Activated T-helper 2 cell treated with anti-CD3 and anti-CD28 coated beads, Interferon-gamma antibody, Interleukin-2, Interleukin-4, amounts not matched to agents 10 μg/mL and 5 μg/mL and 100 μg/mL, durations not matched to agents 14 hours and 24 hours and 36 hours (primary cell): ENCODE measurements around the gene DOK6. TPM values are rescaled to one million over a fixed set of nuclear protein-coding genes. Genes with fewer than 3 reads are reported as not detected.

Experiments used
- DNase-seq: peaks from one replicate; pipeline ENCODE4 v3.0.0; 2021; ENCODE audit warnings: low spot score
- H3K27ac Mint-ChIP-seq: one replicate; pipeline ENCODE4 v1.8.0; 2021; ENCODE audit warnings: mixed read lengths
- H3K27me3 Mint-ChIP-seq: one replicate; pipeline ENCODE4 v1.8.0; 2021; ENCODE audit warnings: low read depth, mixed read lengths
- H3K36me3 Mint-ChIP-seq: one replicate; pipeline ENCODE4 v1.8.0; 2021; ENCODE audit warnings: low read depth, mixed read lengths
- H3K4me1 Mint-ChIP-seq: one replicate; pipeline ENCODE4 v1.8.0; 2021; ENCODE audit warnings: low read depth, mixed read lengths
- H3K4me3 Mint-ChIP-seq: one replicate; pipeline ENCODE4 v1.8.0; 2021; ENCODE audit warnings: low read depth, mild to moderate bottlenecking, moderate library complexity, mixed read lengths
- H3K9me3 Mint-ChIP-seq: one replicate; pipeline ENCODE4 v1.8.0; 2021; ENCODE audit warnings: mixed read lengths
- intact Hi-C: fragments of 100-400 bp; cut with micrococcal nuclease; formaldehyde crosslinking; loops from one replicate; pipeline ENCODE4 v1.15.1; 2023
- total RNA-seq: library from RNA; stranded (reverse); gene quantifications from 2 replicates; pipeline ENCODE4 v1.2.3, GENCODE V29; 2022

The DOK6 gene
- total RNA-seq, 1 donor from 2014 or later: not detected

- no peak overlapping the region for H3K27ac Mint-ChIP-seq
- H3K4me1 Mint-ChIP-seq: no peaks in the 10 kb centered on the region
- intact Hi-C loops: loop anchor here (10.0 kb wide), 1 partner anchor 340 kb away; no protein-coding TSS in a partner anchor
- H3K36me3 Mint-ChIP-seq: no peaks in the 10 kb centered on the region
- peaks cover 2% of the 10 kb centered on the region for H3K27me3 Mint-ChIP-seq
- no peaks in the 10 kb centered on the region for H3K9me3 Mint-ChIP-seq
- no peak for DNase-seq
- no peak overlapping the region for H3K4me3 Mint-ChIP-seq
Observed at GRCh38 chr18:69725009-69725408, 324.3 kb downstream of the DOK6 start.

DNA sequence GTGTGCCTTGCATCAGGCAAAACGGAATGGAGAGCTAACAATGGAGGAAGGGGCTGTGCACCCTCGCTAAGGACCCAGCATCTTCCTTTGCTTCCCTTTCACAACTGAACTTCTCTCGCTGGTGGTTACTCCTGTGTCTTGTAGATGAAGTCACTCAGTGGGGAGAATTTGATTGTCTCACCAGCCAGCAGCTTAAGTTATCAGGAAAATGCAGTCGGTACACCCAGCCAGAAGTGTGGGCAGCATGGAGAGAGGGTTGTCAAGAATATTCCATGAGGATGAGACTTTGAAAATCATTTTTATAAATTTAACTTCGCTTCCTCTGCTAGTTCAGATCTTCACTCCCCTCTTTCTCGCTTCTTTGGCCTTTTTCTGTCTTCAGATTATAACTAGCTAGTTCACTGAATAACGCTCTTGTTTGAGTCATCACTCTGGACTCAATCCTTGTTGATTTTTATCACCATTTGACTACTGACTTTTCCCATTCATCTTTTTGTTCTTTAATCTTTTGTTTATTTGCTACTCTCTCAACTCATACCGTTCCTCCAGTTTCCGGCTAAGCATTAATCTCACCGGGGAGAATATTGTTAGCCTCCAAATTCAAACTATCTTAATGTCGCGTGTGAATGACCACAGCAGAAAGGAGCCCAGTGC lies 325.3 kb downstream of the DOK6 start:
- H3K9me3 Mint-ChIP-seq: no peaks in the 10 kb centered on the region
- no peak overlapping the region for H3K4me3 Mint-ChIP-seq
- intact Hi-C loops: loop anchor here (10.0 kb wide), 1 partner anchor 339 kb away; no protein-coding TSS in a partner anchor
- peaks cover 2% of the 10 kb centered on the region for H3K27me3 Mint-ChIP-seq
- no peak for DNase-seq
- H3K27ac Mint-ChIP-seq: no peak overlapping the region
- no peaks in the 10 kb centered on the region for H3K4me1 Mint-ChIP-seq
- H3K36me3 Mint-ChIP-seq: no peaks in the 10 kb centered on the region

GRCh38 chr18:69727912-69728572 lies 327.4 kb downstream of the DOK6 start:
- no peaks in the 10 kb centered on the region for H3K4me1 Mint-ChIP-seq
- no peaks in the 10 kb centered on the region for H3K36me3 Mint-ChIP-seq
- no peak overlapping the region for H3K27ac Mint-ChIP-seq
- intact Hi-C loops: loop anchor here (10.0 kb wide), 1 partner anchor 337 kb away; no protein-coding TSS in a partner anchor
- no peaks in the 10 kb centered on the region for H3K9me3 Mint-ChIP-seq
- no peak overlapping the region for H3K4me3 Mint-ChIP-seq
- DNase-seq: no peak
- H3K27me3 Mint-ChIP-seq: peaks cover 2% of the 10 kb centered on the region

- Mint-ChIP-seq H3K4me1 (no peaks in the 10 kb centered on the region), H3K4me3 (no peak overlapping the region), H3K9me3 (no peaks in the 10 kb centered on the region), H3K27me3 (peaks cover 2% of the 10 kb centered on the region), H3K27ac (no peak overlapping the region), H3K36me3 (no peaks in the 10 kb centered on the region)
- intact Hi-C loops: no loop called here
- no peak for DNase-seq
Observed at GRCh38 chr18:69730664-69731063, 330.0 kb downstream of the DOK6 start.

DNA sequence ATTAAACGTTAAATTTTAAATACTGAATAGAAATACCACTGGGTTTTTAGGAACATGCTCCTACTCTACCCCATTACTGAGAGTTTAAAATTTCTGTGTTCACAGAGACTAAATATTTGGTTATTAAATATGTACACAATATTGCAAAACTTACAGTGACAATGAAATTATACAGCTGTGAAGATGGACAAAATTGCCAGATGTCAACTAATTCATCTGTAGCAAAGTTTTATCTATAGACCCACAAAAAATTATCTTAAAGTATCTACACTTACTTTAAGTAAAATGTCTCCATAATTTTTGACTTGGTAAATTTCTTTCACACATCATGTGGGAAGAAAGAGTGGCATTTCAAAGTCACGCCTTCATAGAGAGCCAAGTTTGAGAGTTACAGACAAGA lies 333.8 kb downstream of the DOK6 start:
- no peak for DNase-seq
- no peaks in the 10 kb centered on the region for H3K4me1 Mint-ChIP-seq
- H3K36me3 Mint-ChIP-seq: no peaks in the 10 kb centered on the region
- H3K9me3 Mint-ChIP-seq: peaks cover 5% of the 10 kb centered on the region
- H3K4me3 Mint-ChIP-seq: no peak overlapping the region
- peaks cover 2% of the 10 kb centered on the region for H3K27me3 Mint-ChIP-seq
- intact Hi-C loops: no loop called here
- H3K27ac Mint-ChIP-seq: no peak overlapping the region

DNA sequence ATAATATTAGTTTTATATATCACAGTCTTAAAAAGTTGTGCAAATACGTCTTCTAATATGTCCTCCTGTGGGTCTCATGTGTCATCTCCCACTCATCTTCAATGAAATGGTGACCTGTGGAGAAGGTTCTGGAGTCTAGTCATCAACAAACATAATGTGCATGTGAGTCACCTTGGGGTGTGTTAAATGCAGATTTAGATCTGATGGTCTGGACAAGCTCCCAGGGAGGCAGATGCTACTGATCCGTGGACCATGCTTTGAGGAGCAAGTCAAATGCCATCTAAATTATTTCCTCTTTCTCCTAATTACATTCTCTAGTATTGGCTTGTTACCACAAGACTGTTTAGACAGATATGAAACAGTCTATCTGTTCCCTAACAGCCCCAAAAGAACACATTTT lies 336.0 kb downstream of the DOK6 start:
- Mint-ChIP-seq H3K36me3 (no peaks in the 10 kb centered on the region), H3K4me1 (no peaks in the 10 kb centered on the region), H3K4me3 (no peak overlapping the region), H3K9me3 (peaks cover 5% of the 10 kb centered on the region), H3K27me3 (no peaks in the 10 kb centered on the region), H3K27ac (no peak overlapping the region)
- no peak for DNase-seq
- intact Hi-C loops: no loop called here

- Mint-ChIP-seq H3K27me3 (no peaks in the 10 kb centered on the region), H3K9me3 (peaks cover 5% of the 10 kb centered on the region), H3K4me1 (no peaks in the 10 kb centered on the region), H3K4me3 (no peak overlapping the region), H3K27ac (no peak overlapping the region), H3K36me3 (no peaks in the 10 kb centered on the region)
- no peak for DNase-seq
- intact Hi-C loops: no loop called here
Observed at GRCh38 chr18:69737851-69738250, 337.2 kb downstream of the DOK6 start.

DNA sequence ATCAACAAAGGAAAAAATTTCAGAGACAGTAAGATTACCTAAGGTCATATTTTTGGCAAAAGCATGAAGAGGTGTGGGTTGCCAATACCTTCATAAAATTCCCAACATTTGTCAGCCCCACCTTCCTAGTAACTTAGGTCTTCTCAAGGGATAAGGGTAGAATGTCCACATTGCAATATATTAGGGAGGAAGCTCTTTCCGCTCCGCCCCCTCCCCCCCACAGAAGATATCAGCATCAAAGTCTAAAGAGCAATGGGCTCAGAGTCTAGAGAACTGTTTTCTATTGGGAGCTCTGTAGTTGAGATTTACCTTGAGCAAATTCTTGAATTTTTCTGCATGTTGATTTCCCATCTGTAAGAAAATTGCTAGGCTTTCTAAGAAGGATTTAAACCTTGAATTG lies 346.7 kb downstream of the DOK6 start:
- intact Hi-C loops: no loop called here
- Mint-ChIP-seq H3K27ac (no peak overlapping the region), H3K36me3 (no peaks in the 10 kb centered on the region)

GRCh38 chr18:69752737-69753380 lies 352.2 kb downstream of the DOK6 start:
- peaks cover 17% of the 10 kb centered on the region for H3K9me3 Mint-ChIP-seq
- DNase-seq: no peak
- H3K36me3 Mint-ChIP-seq: peaks cover 4% of the 10 kb centered on the region
- H3K4me1 Mint-ChIP-seq: peaks cover 8% of the 10 kb centered on the region
- H3K4me3 Mint-ChIP-seq: no peak overlapping the region
- no peaks in the 10 kb centered on the region for H3K27me3 Mint-ChIP-seq
- H3K27ac Mint-ChIP-seq: no peak overlapping the region
- intact Hi-C loops: no loop called here

More for the DNA sequence above, 346.7 kb downstream of the DOK6 start:
- Mint-ChIP-seq H3K9me3 (peaks cover 6% of the 10 kb centered on the region), H3K4me1 (no peaks in the 10 kb centered on the region), H3K4me3 (no peak overlapping the region), H3K27me3 (no peaks in the 10 kb centered on the region)
- DNase-seq: no peak

DNA sequence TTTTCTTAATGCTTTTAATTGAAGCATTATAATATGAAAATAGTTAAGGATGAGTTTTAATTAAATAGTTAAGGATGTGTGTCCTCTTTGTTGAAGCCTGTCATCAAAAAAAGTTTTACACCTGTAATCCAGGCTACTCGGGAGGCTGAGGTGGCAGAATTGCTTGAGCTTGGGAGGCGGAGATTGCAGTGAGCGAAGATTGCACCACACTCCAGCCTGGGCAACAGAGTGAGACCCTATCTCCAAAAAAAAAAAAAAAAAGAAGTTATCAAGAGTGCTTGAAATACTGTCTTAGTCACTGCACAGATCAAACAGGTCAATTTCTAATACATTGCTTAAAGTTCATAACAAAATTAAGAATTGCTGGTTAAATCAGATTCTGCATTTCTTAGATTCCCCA lies 353.4 kb downstream of the DOK6 start:
- DNase-seq: no peak
- intact Hi-C loops: no loop called here

DNA sequence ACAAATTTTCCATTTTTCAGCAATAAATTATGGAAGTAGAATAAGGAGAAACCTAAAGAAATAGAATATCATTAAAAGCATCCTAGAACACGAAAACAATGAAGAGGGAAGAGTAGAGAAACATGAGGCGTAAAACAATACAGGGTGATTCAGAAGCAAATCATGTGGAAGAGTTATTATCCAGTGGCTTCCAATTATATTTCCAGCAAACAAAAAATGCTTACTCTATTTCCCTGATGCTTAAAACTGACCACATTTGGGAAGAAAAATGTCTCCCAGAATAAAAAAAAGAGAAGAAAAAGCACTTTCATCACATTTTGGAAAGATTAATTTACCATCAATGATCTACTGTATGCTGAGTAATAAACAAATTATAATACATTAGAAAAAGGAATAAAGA lies 354.4 kb downstream of the DOK6 start:
- H3K27ac Mint-ChIP-seq: no peak overlapping the region
- H3K27me3 Mint-ChIP-seq: no peaks in the 10 kb centered on the region
- intact Hi-C loops: no loop called here
- DNase-seq: no peak
- H3K36me3 Mint-ChIP-seq: peaks cover 4% of the 10 kb centered on the region
- peaks cover 8% of the 10 kb centered on the region for H3K4me1 Mint-ChIP-seq
- H3K9me3 Mint-ChIP-seq: peaks cover 15% of the 10 kb centered on the region
- H3K4me3 Mint-ChIP-seq: no peak overlapping the region

More for the DNA sequence above, 353.4 kb downstream of the DOK6 start:
- Mint-ChIP-seq H3K9me3 (peaks cover 17% of the 10 kb centered on the region), H3K4me3 (no peak overlapping the region), H3K36me3 (peaks cover 4% of the 10 kb centered on the region), H3K27me3 (no peaks in the 10 kb centered on the region), H3K27ac (no peak overlapping the region), H3K4me1 (peaks cover 8% of the 10 kb centered on the region)

DNA sequence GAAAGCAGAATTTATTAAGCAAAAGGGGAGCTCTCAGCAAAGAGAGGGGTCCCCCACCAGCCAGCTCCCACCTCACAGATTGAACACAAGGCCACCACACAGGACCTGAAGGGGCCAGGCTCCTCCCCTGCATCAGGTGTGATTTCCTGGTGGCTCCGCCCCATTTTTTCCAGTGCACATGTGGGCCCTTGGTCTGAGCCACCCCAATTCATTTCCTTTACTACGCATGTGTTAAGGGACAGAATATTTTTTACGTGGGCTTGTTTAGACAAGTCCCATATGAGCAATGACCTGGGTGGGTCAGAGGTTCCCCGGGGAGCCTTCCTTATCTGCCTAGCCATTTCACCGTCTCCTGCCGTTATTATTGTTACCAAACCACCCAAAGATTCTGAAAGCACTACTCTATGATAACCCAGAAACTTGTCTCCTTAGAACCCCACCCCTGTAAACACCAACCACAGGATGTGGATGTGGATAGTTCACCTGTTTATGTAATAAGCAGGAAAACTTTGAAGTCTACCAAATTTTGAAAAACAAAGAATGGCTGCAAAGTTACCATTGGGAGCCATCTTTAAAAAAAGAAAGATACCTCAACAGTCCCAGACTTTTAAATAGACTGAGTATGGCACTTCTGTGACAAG lies 355.3 kb downstream of the DOK6 start:
- Mint-ChIP-seq H3K4me3 (no peak overlapping the region), H3K27ac (no peak overlapping the region), H3K27me3 (no peaks in the 10 kb centered on the region), H3K4me1 (peaks cover 8% of the 10 kb centered on the region), H3K9me3 (peaks cover 11% of the 10 kb centered on the region), H3K36me3 (peaks cover 4% of the 10 kb centered on the region)
- no peak for DNase-seq
- intact Hi-C loops: no loop called here

DNA sequence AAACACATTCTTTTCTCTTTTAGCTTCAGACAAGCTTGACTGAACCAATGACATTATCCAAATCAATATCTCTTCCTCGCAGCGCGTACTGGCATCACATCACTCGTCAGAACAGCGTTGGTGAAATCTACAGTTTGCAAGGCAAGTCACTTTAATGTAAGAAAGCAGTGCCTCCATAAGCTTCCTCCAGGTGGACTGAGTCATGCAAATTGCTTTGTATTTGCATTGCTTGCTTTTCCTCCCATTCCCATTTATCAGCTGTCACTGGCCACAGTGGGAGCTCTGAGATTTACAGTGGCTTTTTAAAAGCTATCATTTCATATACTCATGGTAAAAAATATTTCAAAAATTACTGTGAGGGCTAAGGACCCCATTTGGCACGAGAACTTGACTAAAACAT lies 357.0 kb downstream of the DOK6 start:
- H3K27me3 Mint-ChIP-seq: no peaks in the 10 kb centered on the region
- H3K9me3 Mint-ChIP-seq: peaks cover 11% of the 10 kb centered on the region
- DNase-seq: no peak
- peaks cover 4% of the 10 kb centered on the region for H3K36me3 Mint-ChIP-seq
- H3K27ac Mint-ChIP-seq: no peak overlapping the region
- peaks cover 8% of the 10 kb centered on the region for H3K4me1 Mint-ChIP-seq
- H3K4me3 Mint-ChIP-seq: no peak overlapping the region
- intact Hi-C loops: no loop called here
